Activated effector memory CD4-positive, alpha-beta T cell treated with Interleukin-2 at 50 U/mL for 16 hours (primary cell): ENCODE measurements around the gene AFP.

Source experiments
- DNase-seq: peaks from one replicate; pipeline ENCODE4 v3.0.0-alpha.2; 2020

Gene AFP

GRCh38 chr4:73470728-73471127 is 34.7 kb downstream of the AFP start:
- no peak for DNase-seq

- no peak for DNase-seq
These were observed 41.2 kb downstream of the AFP start for GRCh38 chr4:73477176-73477575.

- DNase-seq, result no peak
These were observed 43.3 kb downstream of the AFP start for GRCh38 chr4:73479323-73479722.

- no peak for DNase-seq
These were observed 45.3 kb downstream of the AFP start, which contains the start of gene AFM for GRCh38 chr4:73481358-73481757. TSS of gene AFM (plus strand) at chr4:73481745. CDS start at chr4:73481776, 31 bp downstream.

- no peak for DNase-seq
These were observed 49.1 kb downstream of the AFP start for GRCh38 chr4:73485085-73485484.

GRCh38 chr4:73485596-73485995 is 49.6 kb downstream of the AFP start:
- no peak for DNase-seq

GRCh38 chr4:73486497-73486896 is 50.5 kb downstream of the AFP start:
- DNase-seq, result no peak

GRCh38 chr4:73487233-73487632 is 51.2 kb downstream of the AFP start:
- DNase-seq, result no peak

GRCh38 chr4:73499996-73500765 is 64.2 kb downstream of the AFP start:
- no peak for DNase-seq

GRCh38 chr4:73501664-73502265 is 65.7 kb downstream of the AFP start:
- no peak for DNase-seq

- no peak for DNase-seq
These were observed 69.5 kb downstream of the AFP start for GRCh38 chr4:73505567-73505966.
